ENCODE data around the gene SORBS1.

DNA sequence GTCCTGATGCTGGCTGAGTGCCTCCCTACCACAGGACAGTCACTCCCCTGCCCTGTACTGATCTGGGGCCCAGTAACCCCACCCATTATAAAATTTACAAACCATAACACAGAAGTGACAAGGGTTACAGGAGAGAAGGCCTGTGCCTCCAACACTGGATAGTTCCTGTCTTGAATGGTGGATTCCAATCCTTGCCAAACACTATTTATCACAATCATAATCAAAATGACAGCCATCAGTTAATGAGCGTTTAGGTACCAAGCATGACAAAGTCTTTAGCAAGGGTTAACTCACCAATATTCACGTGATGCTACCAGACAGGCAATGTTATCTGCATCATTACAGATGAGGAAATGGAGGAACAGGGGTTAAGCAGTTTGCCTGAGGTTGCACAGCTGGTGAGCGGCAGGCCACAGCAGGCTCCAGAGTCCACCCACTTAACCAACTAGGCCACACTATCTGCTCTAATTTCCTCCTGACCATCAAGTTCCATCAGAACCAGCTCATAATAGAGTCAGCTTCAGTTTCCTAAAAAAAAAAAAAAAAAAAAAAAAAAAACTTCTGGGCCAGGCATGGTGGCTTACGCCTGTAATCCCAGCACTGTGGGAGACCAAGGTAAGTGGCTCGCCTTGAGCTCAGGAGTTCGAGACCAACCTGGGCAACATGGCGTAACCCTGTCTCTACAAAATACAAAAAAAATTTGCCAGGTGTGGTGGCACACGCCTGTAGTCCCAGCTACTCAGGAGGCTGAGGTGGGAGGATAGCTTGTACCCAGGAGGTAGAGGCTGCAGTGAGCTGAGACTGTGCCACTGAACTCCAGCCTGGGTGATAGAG is 284.6 kb downstream of the SORBS1 start:
- TF ChIP-seq, protein P1, sequence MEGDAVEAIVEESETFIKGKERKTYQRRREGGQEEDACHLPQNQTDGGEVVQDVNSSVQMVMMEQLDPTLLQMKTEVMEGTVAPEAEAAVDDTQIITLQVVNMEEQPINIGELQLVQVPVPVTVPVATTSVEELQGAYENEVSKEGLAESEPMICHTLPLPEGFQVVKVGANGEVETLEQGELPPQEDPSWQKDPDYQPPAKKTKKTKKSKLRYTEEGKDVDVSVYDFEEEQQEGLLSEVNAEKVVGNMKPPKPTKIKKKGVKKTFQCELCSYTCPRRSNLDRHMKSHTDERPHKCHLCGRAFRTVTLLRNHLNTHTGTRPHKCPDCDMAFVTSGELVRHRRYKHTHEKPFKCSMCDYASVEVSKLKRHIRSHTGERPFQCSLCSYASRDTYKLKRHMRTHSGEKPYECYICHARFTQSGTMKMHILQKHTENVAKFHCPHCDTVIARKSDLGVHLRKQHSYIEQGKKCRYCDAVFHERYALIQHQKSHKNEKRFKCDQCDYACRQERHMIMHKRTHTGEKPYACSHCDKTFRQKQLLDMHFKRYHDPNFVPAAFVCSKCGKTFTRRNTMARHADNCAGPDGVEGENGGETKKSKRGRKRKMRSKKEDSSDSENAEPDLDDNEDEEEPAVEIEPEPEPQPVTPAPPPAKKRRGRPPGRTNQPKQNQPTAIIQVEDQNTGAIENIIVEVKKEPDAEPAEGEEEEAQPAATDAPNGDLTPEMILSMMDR (IDR thresholded peaks at IDR 0.05; ENCODE audit: insufficient read depth, low read length, poor library complexity, severe bottlenecking), result no peak
- no peak for TF ChIP-seq EZH2phosphoT487 (conservative IDR thresholded peaks at IDR 0.05; ENCODE audit: low read length)

Data from SU-DHL-6 (cell line).